A549 (cell line): ENCODE results near the gene ANO6. TPM values are rescaled to one million over a fixed set of nuclear protein-coding genes. Genes with fewer than 3 reads are reported as not detected.

ENCODE experiments used
- ATAC-seq, 2 experiments: fragments of 200-7000 bp in 1 of 2; fragments of >200 bp in 1 of 2; cut with Nextera tagmentation in 1 of 2; cut with Tn5 transposase in 1 of 2; 3 replicates each; pipeline versions ENCODE4 v1.8.0 to v1.9.1; 2018 to 2020; ENCODE audit warnings: mild to moderate bottlenecking in 1 of 2, moderate library complexity in 1 of 2
- CTCF ChIA-PET: fragments of 300-600 bp; sonication (Branson Sonifier 250); formaldehyde crosslinking; extraction: SDS; loops from one replicate; lab custom pipeline; 2021; ENCODE audit warnings: antibody characterized with exemption, inconsistent platforms; lab: Yijun Ruan, JAX
- POLR2A ChIA-PET: fragments of 350-600 bp; formaldehyde crosslinking; extraction: SDS; loops from one replicate; lab custom pipeline; 2021; ENCODE audit warnings: antibody characterized with exemption, inconsistent platforms; lab: Yijun Ruan, JAX
- DNase-seq, 2 experiments: peaks; one replicate each; pipeline versions ENCODE4 v3.0.0 to v3.0.0-alpha.2; 2011 to 2016; ENCODE audit warnings: low read depth in 1 of 2, low spot score in 1 of 2
- FAIRE-seq: peaks from 2 replicates; lab custom pipeline; 2011; peaks lifted over from hg19 to GRCh38; lab: Jason Lieb, UNC
- H3K27ac ChIP-seq, 2 experiments: fragments of >200 bp; sonication (Bioruptor Twin); formaldehyde crosslinking; 3 replicates each; pipeline ENCODE4 v1.5.1; 2016 to 2017
- H3K4me1 ChIP-seq: fragments of >200 bp; sonication (Bioruptor Twin); formaldehyde crosslinking; 3 replicates; pipeline ENCODE4 v1.6.1; 2016
- H3K4me2 ChIP-seq: fragments of >200 bp; sonication (Bioruptor Twin); formaldehyde crosslinking; 3 replicates; pipeline ENCODE4 v1.6.1; 2016
- H3K4me3 ChIP-seq: fragments of >200 bp; sonication (Bioruptor Twin); formaldehyde crosslinking; 3 replicates; pipeline ENCODE4 v1.5.1; 2016
- H3K9me3 ChIP-seq: fragments of >200 bp; sonication (Bioruptor Twin); formaldehyde crosslinking; 3 replicates; pipeline ENCODE4 v1.6.1; 2016
- BHLHE40 ChIP-seq: IDR thresholded peaks from 2 replicates; pipeline ENCODE4 v1.6.1; 2012; ENCODE audit warnings: low read depth, low read length, inconsistent platforms
- CBX2 ChIP-seq: fragments of 200-600 bp; sonication (generic); IDR thresholded peaks from 2 replicates; pipeline ENCODE4 v1.6.1; 2016; ENCODE audit warnings: low read depth, mild to moderate bottlenecking, borderline replicate concordance
- CHD2 ChIP-seq: fragments of 150-350 bp; IDR thresholded peaks from 2 replicates; pipeline ENCODE4 v1.6.1; 2014; ENCODE audit warnings: low read length; ENCODE audit not compliant: partially characterized antibody
- CHD4 ChIP-seq: fragments of 200-600 bp; sonication (generic); IDR thresholded peaks from 2 replicates; pipeline ENCODE4 v1.6.1; 2016; ENCODE audit warnings: antibody characterized with exemption, mild to moderate bottlenecking, borderline replicate concordance
- EP300 ChIP-seq, 2 experiments: fragments of >200 bp; sonication (Bioruptor Twin); formaldehyde crosslinking; IDR thresholded peaks; 2 replicates in 1 of 2; 3 replicates in 1 of 2; pipeline ENCODE4 v1.6.1; 2016 to 2017
- ESRRA ChIP-seq: fragments of 150-350 bp; IDR thresholded peaks from 2 replicates; pipeline ENCODE4 v1.6.1; 2014; ENCODE audit warnings: mild to moderate bottlenecking, low read length, borderline replicate concordance
- FOSB ChIP-seq: fragments of 250-450 bp; sonication (Bioruptor Pico); IDR thresholded peaks from 2 replicates; pipeline ENCODE4 v1.5.0; 2020; ENCODE audit warnings: mild to moderate bottlenecking, moderate library complexity
- FOXS1 ChIP-seq: fragments of 250-450 bp; sonication (Bioruptor Pico); IDR thresholded peaks from 2 replicates; pipeline ENCODE4 v1.5.0; 2020; ENCODE audit warnings: mild to moderate bottlenecking, moderate library complexity
- GATA3 ChIP-seq: IDR thresholded peaks from 2 replicates; pipeline ENCODE4 v1.6.1; 2012; ENCODE audit warnings: borderline replicate concordance
- HDAC2 ChIP-seq: fragments of 200-600 bp; sonication (generic); IDR thresholded peaks from 2 replicates; pipeline ENCODE4 v1.6.1; 2016
- HEYL ChIP-seq: fragments of 250-450 bp; sonication (Bioruptor Pico); IDR thresholded peaks from 2 replicates; pipeline ENCODE4 v1.8.0; 2021; ENCODE audit warnings: mild to moderate bottlenecking, moderate library complexity
- HOXA7 ChIP-seq: fragments of 250-450 bp; sonication (Bioruptor Pico); IDR thresholded peaks from 2 replicates; pipeline ENCODE4 v1.5.0; 2020; ENCODE audit warnings: mild to moderate bottlenecking, moderate library complexity
- KDM1A ChIP-seq: fragments of 200-600 bp; sonication (generic); IDR thresholded peaks from 2 replicates; pipeline ENCODE4 v1.6.1; 2016; ENCODE audit warnings: low read depth, mild to moderate bottlenecking
- KDM5A ChIP-seq: fragments of 200-600 bp; sonication (generic); IDR thresholded peaks from 2 replicates; pipeline ENCODE4 v1.6.1; 2016; ENCODE audit warnings: antibody characterized with exemption, mild to moderate bottlenecking
- MAFK ChIP-seq: fragments of 450-650 bp; IDR thresholded peaks from 2 replicates; pipeline ENCODE4 v1.6.1; 2014; ENCODE audit not compliant: partially characterized antibody
- MYC ChIP-seq: IDR thresholded peaks from 2 replicates; pipeline ENCODE4 v1.6.1; 2012; ENCODE audit warnings: mild to moderate bottlenecking, inconsistent platforms, low read length, improper control_type of control experiment, borderline replicate concordance
- NPAS2 ChIP-seq: fragments of 250-450 bp; sonication (Bioruptor Pico); IDR thresholded peaks from 2 replicates; pipeline ENCODE4 v1.8.0; 2022; ENCODE audit warnings: mild to moderate bottlenecking, moderate library complexity, borderline replicate concordance
- POLR2A ChIP-seq: IDR thresholded peaks from 2 replicates; pipeline ENCODE4 v1.6.1; 2012; ENCODE audit warnings: mild to moderate bottlenecking, low read length
- POLR2AphosphoS2 ChIP-seq: conservative IDR thresholded peaks from 2 replicates; pipeline ENCODE4 v1.6.1; 2012; ENCODE audit warnings: low read length, improper control_type of control experiment, inconsistent platforms
- RAD21 ChIP-seq, 2 experiments: fragments of >200 bp in 1 of 2; sonication (Bioruptor Twin) in 1 of 2; formaldehyde crosslinking in 1 of 2; IDR thresholded peaks in 1 of 2; conservative IDR thresholded peaks in 1 of 2; 2 replicates in 1 of 2; 3 replicates in 1 of 2; pipeline ENCODE4 v1.6.1; 2012 to 2018; ENCODE audit warnings: inconsistent platforms in 1 of 2
- RFX5 ChIP-seq: fragments of 450-650 bp; IDR thresholded peaks from 2 replicates; pipeline ENCODE4 v1.7.1; 2014; ENCODE audit warnings: antibody characterized with exemption, mild to moderate bottlenecking, moderate library complexity
- RNF2 ChIP-seq: fragments of 200-600 bp; sonication (generic); IDR thresholded peaks from 2 replicates; pipeline ENCODE4 v1.6.1; 2016; ENCODE audit warnings: low read depth, mild to moderate bottlenecking, antibody characterized with exemption, moderate library complexity, borderline replicate concordance
- SMC3 ChIP-seq: fragments of >200 bp; sonication (Bioruptor Twin); formaldehyde crosslinking; IDR thresholded peaks from 3 replicates; pipeline ENCODE4 v1.6.1; 2018; ENCODE audit warnings: inconsistent platforms
- SREBF2 ChIP-seq: fragments of 450-650 bp; IDR thresholded peaks from 2 replicates; pipeline ENCODE4 v1.6.1; 2014; ENCODE audit warnings: mild to moderate bottlenecking, moderate library complexity
- TP53 ChIP-seq: fragments of 250-450 bp; sonication (Bioruptor Pico); IDR thresholded peaks from 2 replicates; pipeline ENCODE4 v1.5.0; 2021; ENCODE audit warnings: mild to moderate bottlenecking, moderate library complexity
- ZC3H11A ChIP-seq: fragments of 450-650 bp; IDR thresholded peaks from 2 replicates; pipeline ENCODE4 v1.6.1; 2014; ENCODE audit warnings: antibody characterized with exemption, mild to moderate bottlenecking
- ZFP36 ChIP-seq: fragments of 450-650 bp; IDR thresholded peaks from 2 replicates; pipeline ENCODE4 v1.6.1; 2014; ENCODE audit warnings: borderline replicate concordance; ENCODE audit not compliant: partially characterized antibody
- WGBS: methylation state at CpG from one replicate; pipeline ENCODE4 v1.1.6; 2017; ENCODE audit errors: missing lambda C conversion rate; 5-methylcytosine and 5-hydroxymethylcytosine counted together
- polyA plus RNA-seq, 4 experiments: library from polyadenylated mRNA; depleted of rRNA in 3 of 4; stranded (reverse); fragments of >200 nt; fragmentation: RNase III in 1 of 4; extraction: RNeasy Plus Mini Kit Qiagen cat#74134 plus additional on column Dnase treatment in 1 of 4; gene quantifications; 2 replicates in 3 of 4; 3 replicates in 1 of 4; pipeline ENCODE4 v1.2.3, GENCODE V29; 2011 to 2017
- TF ChIP-seq, protein P1 (sequence below): fragments of >200 bp; sonication (Bioruptor Twin); formaldehyde crosslinking; IDR thresholded peaks from 3 replicates; pipeline ENCODE4 v1.6.1; 2016
- TF ChIP-seq, protein P2 (sequence below): IDR thresholded peaks from 2 replicates; pipeline ENCODE4 v1.6.1; 2012
- TF ChIP-seq, protein P3 (sequence below): fragments of >200 bp; sonication (Bioruptor Twin); formaldehyde crosslinking; IDR thresholded peaks from 2 replicates; pipeline ENCODE4 v1.6.1; 2016
- TF ChIP-seq, protein P4 (sequence below): IDR thresholded peaks from 2 replicates; pipeline ENCODE4 v1.6.1; 2012
- TF ChIP-seq, protein P5 (sequence below): fragments of >200 bp; sonication (Bioruptor Twin); formaldehyde crosslinking; IDR thresholded peaks from 3 replicates; pipeline ENCODE4 v1.5.1; 2016

ANO6 gene
- polyA plus RNA-seq, 2 of the 4 experiments (the other 2 are of a cell fraction) = 41.7 to 80.0 TPM

DNA sequence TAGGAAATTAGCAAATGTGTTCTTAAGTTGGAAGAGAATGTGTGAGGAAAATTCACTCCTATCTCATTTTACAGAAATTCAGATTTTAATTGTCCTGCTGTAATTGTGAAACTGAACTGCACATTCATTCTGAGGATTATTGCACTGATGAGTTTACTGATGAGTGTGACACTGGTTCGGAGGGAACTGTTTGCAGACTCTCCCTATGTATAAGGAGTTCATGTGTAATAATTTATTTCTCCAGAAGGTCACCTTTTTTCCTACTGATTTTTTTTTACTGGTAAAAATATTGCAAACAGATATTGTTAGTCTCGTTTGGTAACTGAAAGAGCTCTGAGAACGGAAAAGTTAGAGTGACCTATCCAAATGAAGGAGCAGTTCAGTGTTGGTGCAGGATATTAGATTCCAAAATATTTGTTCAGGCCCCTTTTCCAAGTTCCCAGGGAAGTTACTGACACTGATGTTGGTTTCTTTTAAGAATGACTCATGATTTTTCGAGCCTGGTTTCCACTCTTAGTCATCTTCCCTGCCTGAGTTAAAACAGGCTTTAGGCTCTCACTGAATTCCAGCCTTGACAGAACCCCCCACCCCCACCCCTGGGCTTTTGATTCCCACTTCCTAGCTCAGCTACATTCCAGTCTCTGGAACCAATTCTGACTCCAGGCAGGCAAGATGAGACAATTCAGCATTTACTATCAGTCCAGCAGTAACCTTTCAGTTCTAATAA, 18.4 kb downstream of the ANO6 start (continued):
- TF ChIP-seq EP300 (IDR thresholded peaks at IDR 0.05) (peak in 1 of 2 experiments; percentile 66; a peak in 1 of 5 replicates), GATA3 (peak; percentile 82; the same call in 1 of the 2 replicates), FOSB (CRISPR knock-in tag) (no peak), NPAS2 (CRISPR knock-in tag) (no peak), HDAC2 (no peak), MYC (no peak), KDM5A (no peak), ESRRA (no peak), MAFK (peak; percentile 95), KDM1A (no peak), RAD21 (conservative IDR thresholded peaks at IDR 0.05 in 1 of 2, IDR thresholded peaks at IDR 0.05 in 1 of 2) (peak; percentile 18 to 39; a peak in 3 of 5 replicates)
- TF ChIP-seq, all 56 proteins: peak for 11

DNA sequence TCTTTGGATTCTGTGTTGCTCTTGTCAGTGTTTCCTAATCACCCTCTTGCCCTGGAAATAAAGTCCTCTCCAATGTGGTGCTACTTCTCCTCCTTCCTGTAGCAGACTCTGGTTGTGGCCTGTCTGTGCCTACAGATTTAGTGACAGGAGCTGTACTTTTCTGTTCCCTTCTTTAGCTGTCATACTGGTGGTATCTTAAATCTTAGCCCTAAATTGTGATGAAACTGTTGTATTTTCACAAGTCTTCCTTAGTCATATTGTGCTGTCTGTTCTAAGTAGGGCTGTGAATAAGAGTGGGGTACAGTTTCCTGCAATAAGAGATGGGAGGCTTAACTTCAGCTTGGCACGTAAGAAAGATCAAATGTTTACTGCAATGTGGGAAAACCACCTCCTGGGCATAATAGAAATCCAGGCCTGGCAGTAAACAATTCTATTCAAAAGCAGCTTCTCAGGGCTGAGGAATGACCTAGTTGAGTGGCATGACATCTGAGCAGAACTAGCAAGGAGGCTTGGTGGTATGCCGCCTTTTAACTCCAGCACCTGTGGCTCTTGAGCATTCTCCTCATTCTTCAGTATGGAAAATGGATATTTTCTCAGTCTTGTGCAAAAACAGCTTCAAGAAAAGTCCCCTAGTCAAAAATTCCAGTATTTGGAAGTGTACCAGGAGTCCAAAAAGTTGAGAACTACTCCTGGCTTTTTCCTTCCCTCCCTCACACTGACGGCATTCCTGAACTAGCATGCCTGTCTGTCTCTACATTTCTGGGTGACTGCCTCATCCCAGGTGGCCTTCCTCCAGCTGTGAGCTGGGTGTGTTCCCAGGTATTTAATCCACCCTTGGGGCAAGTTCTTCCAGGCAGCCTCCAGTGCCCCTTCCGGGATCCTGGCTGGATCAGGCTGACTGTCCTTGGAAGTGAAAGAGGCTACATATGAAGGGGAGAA, 19.5 kb downstream of the ANO6 start:
- POLR2A ChIA-PET = interaction anchor here (0.6 to 4.3 kb wide), 3 partner anchors 14 to 1477 kb away, joined by 4 to 40 read pairs (median 5); partner anchors contain the start of genes ANO6 and PUS7L
- peak; percentile 16 to 34; a peak in 5 of 6 replicates for ATAC-seq
- H3K4me1 ChIP-seq = peaks cover 50% of the 10 kb centered on the region
- peak; percentile 45 to 69 for DNase-seq
- WGBS = 28% methylated on average over 4 of the region's 4 CpGs
- no peaks in the 10 kb centered on the region for H3K9me3 ChIP-seq
- peak overlapping the region; percentile 84 to 85 for H3K27ac ChIP-seq
- CTCF ChIA-PET = interaction anchor here (1.1 to 4.9 kb wide), 6 partner anchors 14 to 153 kb away, joined by 3 to 31 read pairs (median 5); partner anchors contain the start of gene ANO6
- H3K4me2 ChIP-seq = peak overlapping the region; percentile 82
- no peak for FAIRE-seq
- H3K4me3 ChIP-seq = peak overlapping the region; percentile 7; the same call in 1 of the 3 replicates
- TF ChIP-seq EP300 (IDR thresholded peaks at IDR 0.05) (peak in 1 of 2 experiments; percentile 28; a peak in 1 of 5 replicates), FOXS1 (CRISPR knock-in tag) (no peak), GATA3 (peak; percentile 75), KDM1A (no peak), TP53 (CRISPR knock-in tag) (no peak), MAFK (no peak), POLR2A (no peak), ESRRA (no peak), HEYL (CRISPR knock-in tag) (no peak), RFX5 (no peak), POLR2AphosphoS2 (no peak), BHLHE40 (no peak), ZFP36 (no peak), HOXA7 (no peak), FOSB (CRISPR knock-in tag) (no peak), RNF2 (no peak), CHD2 (no peak), SMC3 (no peak), ZC3H11A (no peak), CBX2 (no peak), SREBF2 (no peak), CHD4 (no peak), RAD21 (conservative IDR thresholded peaks at IDR 0.05 in 1 of 2, IDR thresholded peaks at IDR 0.05 in 1 of 2) (no peak)
- TF ChIP-seq, protein P1, sequence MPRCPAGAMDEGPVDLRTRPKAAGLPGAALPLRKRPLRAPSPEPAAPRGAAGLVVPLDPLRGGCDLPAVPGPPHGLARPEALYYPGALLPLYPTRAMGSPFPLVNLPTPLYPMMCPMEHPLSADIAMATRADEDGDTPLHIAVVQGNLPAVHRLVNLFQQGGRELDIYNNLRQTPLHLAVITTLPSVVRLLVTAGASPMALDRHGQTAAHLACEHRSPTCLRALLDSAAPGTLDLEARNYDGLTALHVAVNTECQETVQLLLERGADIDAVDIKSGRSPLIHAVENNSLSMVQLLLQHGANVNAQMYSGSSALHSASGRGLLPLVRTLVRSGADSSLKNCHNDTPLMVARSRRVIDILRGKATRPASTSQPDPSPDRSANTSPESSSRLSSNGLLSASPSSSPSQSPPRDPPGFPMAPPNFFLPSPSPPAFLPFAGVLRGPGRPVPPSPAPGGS = no peak
- TF ChIP-seq, protein P2, sequence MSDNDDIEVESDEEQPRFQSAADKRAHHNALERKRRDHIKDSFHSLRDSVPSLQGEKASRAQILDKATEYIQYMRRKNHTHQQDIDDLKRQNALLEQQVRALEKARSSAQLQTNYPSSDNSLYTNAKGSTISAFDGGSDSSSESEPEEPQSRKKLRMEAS = peak; percentile 29; the same call in 1 of the 2 replicates
- TF ChIP-seq, protein P3, sequence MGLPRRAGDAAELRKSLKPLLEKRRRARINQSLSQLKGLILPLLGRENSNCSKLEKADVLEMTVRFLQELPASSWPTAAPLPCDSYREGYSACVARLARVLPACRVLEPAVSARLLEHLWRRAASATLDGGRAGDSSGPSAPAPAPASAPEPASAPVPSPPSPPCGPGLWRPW = no peak
- TF ChIP-seq, protein P4, sequence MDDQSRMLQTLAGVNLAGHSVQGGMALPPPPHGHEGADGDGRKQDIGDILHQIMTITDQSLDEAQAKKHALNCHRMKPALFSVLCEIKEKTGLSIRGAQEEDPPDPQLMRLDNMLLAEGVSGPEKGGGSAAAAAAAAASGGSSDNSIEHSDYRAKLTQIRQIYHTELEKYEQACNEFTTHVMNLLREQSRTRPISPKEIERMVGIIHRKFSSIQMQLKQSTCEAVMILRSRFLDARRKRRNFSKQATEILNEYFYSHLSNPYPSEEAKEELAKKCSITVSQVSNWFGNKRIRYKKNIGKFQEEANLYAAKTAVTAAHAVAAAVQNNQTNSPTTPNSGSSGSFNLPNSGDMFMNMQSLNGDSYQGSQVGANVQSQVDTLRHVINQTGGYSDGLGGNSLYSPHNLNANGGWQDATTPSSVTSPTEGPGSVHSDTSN = peak; percentile 67
- TF ChIP-seq, protein P5, sequence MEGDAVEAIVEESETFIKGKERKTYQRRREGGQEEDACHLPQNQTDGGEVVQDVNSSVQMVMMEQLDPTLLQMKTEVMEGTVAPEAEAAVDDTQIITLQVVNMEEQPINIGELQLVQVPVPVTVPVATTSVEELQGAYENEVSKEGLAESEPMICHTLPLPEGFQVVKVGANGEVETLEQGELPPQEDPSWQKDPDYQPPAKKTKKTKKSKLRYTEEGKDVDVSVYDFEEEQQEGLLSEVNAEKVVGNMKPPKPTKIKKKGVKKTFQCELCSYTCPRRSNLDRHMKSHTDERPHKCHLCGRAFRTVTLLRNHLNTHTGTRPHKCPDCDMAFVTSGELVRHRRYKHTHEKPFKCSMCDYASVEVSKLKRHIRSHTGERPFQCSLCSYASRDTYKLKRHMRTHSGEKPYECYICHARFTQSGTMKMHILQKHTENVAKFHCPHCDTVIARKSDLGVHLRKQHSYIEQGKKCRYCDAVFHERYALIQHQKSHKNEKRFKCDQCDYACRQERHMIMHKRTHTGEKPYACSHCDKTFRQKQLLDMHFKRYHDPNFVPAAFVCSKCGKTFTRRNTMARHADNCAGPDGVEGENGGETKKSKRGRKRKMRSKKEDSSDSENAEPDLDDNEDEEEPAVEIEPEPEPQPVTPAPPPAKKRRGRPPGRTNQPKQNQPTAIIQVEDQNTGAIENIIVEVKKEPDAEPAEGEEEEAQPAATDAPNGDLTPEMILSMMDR = no peak
